Heart right ventricle (tissue), 16 donors: Measurements from ENCODE around the gene AUTS2. TPM values are rescaled to one million over a fixed set of nuclear protein-coding genes. Genes with fewer than 3 reads are reported as not detected.

Source experiments
- ATAC-seq, 8 donors: fragments of 200-7000 bp; cut with Tn5 transposase; one replicate each; pipeline ENCODE4 v1.9.1; 2020; ENCODE audit warnings: mild to moderate bottlenecking in 8 of 8, moderate library complexity in 8 of 8, moderate number of reproducible peaks in 1 of 8
- DNase-seq, 2 donors: peaks; one replicate each; pipeline ENCODE4 v3.0.0-alpha.2; 2020
- H3K27ac ChIP-seq, 10 donors: fragments of 200-600 bp; sonication (generic) in 2 of 10; one replicate each; pipeline versions ENCODE4 v1.5.0 to v1.8.0; 2020 to 2022; ENCODE audit warnings: mild to moderate bottlenecking in 3 of 10
- H3K27me3 ChIP-seq, 7 donors: fragments of 200-600 bp; one replicate each; pipeline ENCODE4 v1.8.0; 2021 to 2022; ENCODE audit warnings: mild to moderate bottlenecking in 2 of 7
- H3K36me3 ChIP-seq, 9 donors: fragments of 200-600 bp; sonication (generic) in 1 of 9; one replicate each; pipeline versions ENCODE4 v1.5.0 to v1.8.0; 2020 to 2022; ENCODE audit warnings: mild to moderate bottlenecking in 2 of 9
- H3K4me1 ChIP-seq, 9 donors: fragments of 200-600 bp; sonication (generic) in 1 of 9; one replicate each; pipeline versions ENCODE4 v1.5.0 to v1.8.0; 2020 to 2022; ENCODE audit warnings: mild to moderate bottlenecking in 4 of 9
- H3K4me3 ChIP-seq, 10 donors: fragments of 200-600 bp; sonication (generic) in 2 of 10; one replicate each; pipeline versions ENCODE4 v1.5.0 to v1.8.0; 2020 to 2022; ENCODE audit warnings: mild to moderate bottlenecking in 7 of 10, moderate library complexity in 2 of 10
- H3K9me3 ChIP-seq, 11 donors: fragments of 200-600 bp in 10 of 11; sonication (generic) in 2 of 11; one replicate each; pipeline versions ENCODE4 v1.5.0 to v1.8.0; 2013 to 2022; ENCODE audit warnings: mild to moderate bottlenecking in 2 of 11, control low read depth in 1 of 11, moderate library complexity in 1 of 11
- WGBS, 2 donors: extraction: QIAGEN DNeasy Blood & Tissue Kit; methylation state at CpG; one replicate each; pipeline ENCODE4 v1.1.7; 2013; ENCODE audit warnings: inconsistent platforms in 1 of 2; 5-methylcytosine and 5-hydroxymethylcytosine counted together
- intact Hi-C, 10 donors: fragments of 100-400 bp; cut with DNase I; formaldehyde crosslinking; loops; one replicate each; pipeline versions ENCODE4 v1.11.1 to v1.14.2; 2022
- polyA plus RNA-seq, 2 donors: library from polyadenylated mRNA; stranded (reverse); fragments of 200-250 nt; gene quantifications; one replicate each; pipeline ENCODE4 v1.2.3, GENCODE V29; 2013
- total RNA-seq, 10 donors: library from RNA; stranded (reverse); fragmentation: NEBNext Ultra II Directional in 3 of 10; extraction: Animal tissue kit (Norgen Biotek cat#: 25700) in 3 of 10; gene quantifications; one replicate each; pipeline versions ENCODE4 v1.2.1 to v1.2.4, GENCODE V29; 2021 to 2023
- TF ChIP-seq, protein P1 (sequence below), 9 donors: fragments of 200-600 bp; sonication (generic) in 2 of 9; IDR thresholded peaks; one replicate each; pipeline versions ENCODE4 v1.5.0 to v1.8.0; 2021 to 2022; ENCODE audit warnings: antibody characterized with exemption in 9 of 9, mild to moderate bottlenecking in 5 of 9, moderate library complexity in 1 of 9
- donor health status: Arrhythmogenic right ventricular cardiomyopathy.
- donor health status: ischemic (EF 13 %, LVEDD 7.1; RV severe dilation, severe dysfunction).
- donor health status: healthy with polysubstance abuse.
- donor health status: DM: no; HTN: yes; CAD: no.
- donor health status: DM: no; HTN: no; CAD: no.
- donor health status: ischemic (EF 25% LVEDD 6.9; RV normal size, moderate dysfunction).
- donor health status: ischemic (EF 25% LVEDD 5.7; RV mildly dilated, moderate dysfunction).
- donor health status: healthy.
- donor health status: DM: yes; HTN: yes; CAD: no.
- donor health status: Ischemic cardiomyopathy.
- donor health status: ischemic (EF 35%, LVEDD 5.7; RV mildly dilated, moderate dysfunction).
- donor health status: nonischemic (EF 11% LVEDD 7.7; RV severe dilation, severe dysfunction).
- donor health status: DM: yes; HTN: yes; CAD: no.
- donor health status: PGD.
- donor health status: ischemic (EF 29% LVEDD 5.4; RV normal size, mild dysfunction).
- donor health status: nonischemic (EF 23%, LVEDD 6.1; RV moderate dilation, normal function).

Gene AUTS2
- total and polyA plus RNA-seq, 12 donors, result 1.6 to 11.2 (median 7.3) TPM

DNA sequence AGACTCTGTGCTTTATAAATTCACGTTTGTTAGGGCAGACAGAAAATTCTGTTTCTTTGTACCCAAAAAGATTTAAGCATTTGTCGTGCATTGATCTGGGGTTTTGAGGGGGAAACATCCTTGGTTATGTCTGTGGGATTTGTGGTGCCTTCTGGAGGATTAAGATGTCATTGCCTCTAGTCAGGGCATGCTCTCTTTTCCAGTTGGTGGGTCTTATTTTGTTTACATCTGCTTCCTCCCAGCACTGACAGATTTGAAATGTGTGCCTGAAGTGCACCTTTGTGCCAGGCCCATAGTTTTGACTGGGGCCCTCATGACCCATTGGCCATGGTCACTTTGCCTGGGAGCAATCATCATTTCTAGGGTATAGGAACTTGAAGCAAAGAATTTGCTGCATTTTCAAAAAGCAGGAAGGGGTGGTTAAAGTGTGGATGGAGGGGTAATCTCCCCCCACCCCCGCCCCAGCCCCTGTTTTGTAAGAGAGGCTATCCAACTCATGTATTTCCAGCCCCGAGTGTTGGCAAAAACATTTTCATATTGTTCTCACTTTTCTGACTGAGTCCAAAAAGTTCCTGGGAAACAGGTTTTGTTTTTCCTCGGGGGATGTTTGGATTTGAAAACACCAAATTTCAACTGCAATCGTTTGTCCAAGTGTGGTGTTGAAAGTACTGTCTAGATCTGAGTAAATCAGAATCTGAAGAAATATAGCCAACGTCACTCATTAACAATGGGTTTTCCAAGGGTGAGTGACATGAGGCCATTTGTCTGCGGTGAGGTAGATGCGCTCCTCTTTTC is 1145.5 kb downstream of the AUTS2 start:
- DNase-seq (no peak), ATAC-seq (no peak)
- intact Hi-C loops, result no loop called here

DNA sequence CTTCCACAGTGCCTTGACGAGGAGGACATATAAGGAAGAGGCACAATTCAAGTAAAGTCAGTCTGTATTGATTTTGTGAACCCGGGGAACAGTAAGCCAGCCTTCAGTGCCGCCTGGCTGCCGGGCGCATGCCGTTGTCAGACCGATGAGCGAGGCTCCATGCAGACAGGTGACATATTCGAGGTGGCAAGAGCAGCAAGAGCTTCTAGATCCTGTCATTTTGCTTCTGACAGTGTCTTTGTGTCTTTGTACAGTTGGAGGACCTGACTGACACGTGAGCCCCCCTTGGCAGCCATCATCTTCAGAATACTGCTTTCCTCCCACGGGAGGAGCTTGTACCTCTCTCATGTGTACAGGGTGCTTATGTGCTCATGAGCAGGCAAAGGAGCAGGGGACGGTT is 1146.2 kb downstream of the AUTS2 start:
- Histone ChIP-seq H3K27me3 (no peaks in the 10 kb centered on the region), H3K9me3 (no peaks in the 10 kb centered on the region), H3K27ac (no peak overlapping the region), H3K36me3 (no peaks in the 10 kb centered on the region), H3K4me3 (no peak overlapping the region), H3K4me1 (peaks cover 0 to 7% (median 0%) of the 10 kb centered on the region in 9 donors)
- intact Hi-C loops, result no loop called here
- ATAC-seq (no peak), DNase-seq (no peak)
- WGBS, 2 donors, result 93 to 94% methylated on average over 12 of the region's 12 CpGs
- TF ChIP-seq, protein P1, sequence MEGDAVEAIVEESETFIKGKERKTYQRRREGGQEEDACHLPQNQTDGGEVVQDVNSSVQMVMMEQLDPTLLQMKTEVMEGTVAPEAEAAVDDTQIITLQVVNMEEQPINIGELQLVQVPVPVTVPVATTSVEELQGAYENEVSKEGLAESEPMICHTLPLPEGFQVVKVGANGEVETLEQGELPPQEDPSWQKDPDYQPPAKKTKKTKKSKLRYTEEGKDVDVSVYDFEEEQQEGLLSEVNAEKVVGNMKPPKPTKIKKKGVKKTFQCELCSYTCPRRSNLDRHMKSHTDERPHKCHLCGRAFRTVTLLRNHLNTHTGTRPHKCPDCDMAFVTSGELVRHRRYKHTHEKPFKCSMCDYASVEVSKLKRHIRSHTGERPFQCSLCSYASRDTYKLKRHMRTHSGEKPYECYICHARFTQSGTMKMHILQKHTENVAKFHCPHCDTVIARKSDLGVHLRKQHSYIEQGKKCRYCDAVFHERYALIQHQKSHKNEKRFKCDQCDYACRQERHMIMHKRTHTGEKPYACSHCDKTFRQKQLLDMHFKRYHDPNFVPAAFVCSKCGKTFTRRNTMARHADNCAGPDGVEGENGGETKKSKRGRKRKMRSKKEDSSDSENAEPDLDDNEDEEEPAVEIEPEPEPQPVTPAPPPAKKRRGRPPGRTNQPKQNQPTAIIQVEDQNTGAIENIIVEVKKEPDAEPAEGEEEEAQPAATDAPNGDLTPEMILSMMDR (IDR thresholded peaks at IDR 0.05), result no peak

More for the DNA sequence above, 1145.5 kb downstream of the AUTS2 start:
- Histone ChIP-seq H3K9me3 (no peaks in the 10 kb centered on the region), H3K27me3 (no peaks in the 10 kb centered on the region), H3K27ac (no peak overlapping the region), H3K4me1 (peaks cover 0 to 12% (median 0%) of the 10 kb centered on the region in 9 donors), H3K4me3 (no peak overlapping the region), H3K36me3 (no peaks in the 10 kb centered on the region)
- TF ChIP-seq, protein P1 (IDR thresholded peaks at IDR 0.05), result no peak
- WGBS, 2 donors, result 76 to 84% methylated on average over 9 of the region's 9 CpGs

DNA sequence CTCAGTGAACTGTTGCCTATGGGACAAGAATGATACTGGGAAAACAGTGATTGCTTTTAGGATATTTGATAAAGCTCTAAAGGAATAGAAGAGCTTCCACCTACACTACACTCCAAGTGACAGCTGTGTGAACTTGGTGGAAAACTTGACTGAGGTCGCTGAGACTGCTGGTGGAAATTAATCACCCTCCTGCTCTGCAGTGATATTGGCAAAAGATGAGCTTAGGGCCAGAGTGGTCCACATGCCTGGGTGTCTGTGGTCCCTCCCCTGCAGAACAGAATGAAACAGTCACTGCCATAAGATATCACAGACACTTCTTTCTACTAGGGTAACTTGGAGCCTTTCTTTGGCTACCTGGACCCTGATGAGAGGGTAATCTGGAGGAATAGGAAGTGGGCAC is 1151.6 kb downstream of the AUTS2 start:
- Histone ChIP-seq H3K27me3 (no peaks in the 10 kb centered on the region), H3K9me3 (no peaks in the 10 kb centered on the region), H3K4me1 (peaks cover 0 to 4% (median 0%) of the 10 kb centered on the region in 9 donors), H3K36me3 (no peaks in the 10 kb centered on the region), H3K4me3 (no peak overlapping the region), H3K27ac (no peak overlapping the region)
- DNase-seq (no peak), ATAC-seq (no peak)
- intact Hi-C loops, result no loop called here
- 70 to 88% methylated on average over 1 of the region's 1 CpG for WGBS, 2 donors
- TF ChIP-seq, protein P1 (IDR thresholded peaks at IDR 0.05), result no peak

DNA sequence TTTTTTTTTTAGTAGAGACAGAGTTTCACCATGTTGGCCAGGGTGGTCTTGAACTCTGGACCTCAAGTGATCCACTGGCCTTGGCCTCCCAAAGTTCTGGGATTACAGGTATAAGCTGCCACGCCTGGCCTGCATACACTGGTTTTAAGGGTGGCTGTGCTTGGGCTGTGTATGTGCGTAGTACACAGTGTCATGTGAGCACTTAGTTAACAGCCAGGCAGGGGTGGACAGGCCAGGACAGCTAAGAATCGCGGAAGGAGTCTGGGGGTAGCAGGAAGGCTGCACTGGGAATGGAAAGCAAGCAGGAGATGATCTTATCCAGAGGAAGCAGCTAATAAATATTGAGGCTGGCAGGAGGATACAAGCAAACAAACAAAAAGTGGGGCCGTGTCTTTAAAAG is 1153.6 kb downstream of the AUTS2 start:
- Histone ChIP-seq H3K27me3 (no peaks in the 10 kb centered on the region), H3K36me3 (no peaks in the 10 kb centered on the region), H3K4me3 (no peak overlapping the region), H3K27ac (no peak overlapping the region), H3K9me3 (no peaks in the 10 kb centered on the region), H3K4me1 (peaks cover 0 to 4% (median 0%) of the 10 kb centered on the region in 9 donors)
- ATAC-seq (no peak), DNase-seq (no peak)
- WGBS, 2 donors, result 78 to 79% methylated on average over 5 of the region's 5 CpGs
- TF ChIP-seq, protein P1 (IDR thresholded peaks at IDR 0.05), result no peak
- intact Hi-C loops, result no loop called here
